Measurements from ENCODE around the gene CIC.
A peak's percentile ranks its signal among the peaks of the same experiment; 100 is the strongest.

Gene CIC

GRCh38 chr19:42244347-42245220 lies 24.5 kb upstream of the CIC start:
- peak; percentile 68 for DNase-seq

- DNase-seq: no peak
These were observed 23.8 kb upstream of the CIC start for GRCh38 chr19:42245231-42245630.

- DNase-seq: peak; percentile 84
These were observed 22.7 kb upstream of the CIC start for GRCh38 chr19:42246143-42246921.

GRCh38 chr19:42246922-42247639 lies 22.0 kb upstream of the CIC start:
- no peak for DNase-seq

GRCh38 chr19:42247640-42248199 lies 21.3 kb upstream of the CIC start:
- DNase-seq: no peak

GRCh38 chr19:42248270-42249148 lies 20.5 kb upstream of the CIC start:
- no peak for DNase-seq

GRCh38 chr19:42249149-42249750 lies 19.8 kb upstream of the CIC start:
- DNase-seq: no peak

GRCh38 chr19:42249769-42250168 lies 19.3 kb upstream of the CIC start:
- peak; percentile 11 for DNase-seq

GRCh38 chr19:42250183-42250665 lies 18.8 kb upstream of the CIC start:
- DNase-seq: peak; percentile 4

GRCh38 chr19:42250666-42251531 lies 18.2 kb upstream of the CIC start:
- peak; percentile 21 for DNase-seq

- peak; percentile 19 for DNase-seq
These were observed 17.3 kb upstream of the CIC start for GRCh38 chr19:42251572-42252358.

- peak; percentile 18 for DNase-seq
These were observed 16.4 kb upstream of the CIC start for GRCh38 chr19:42252365-42253244.

- peak; percentile 74 for DNase-seq
These were observed 15.6 kb upstream of the CIC start for GRCh38 chr19:42253245-42254088.

- peak; percentile 59 for DNase-seq
These were observed 14.8 kb upstream of the CIC start for GRCh38 chr19:42254089-42254849.

GRCh38 chr19:42254850-42255765 lies 13.9 kb upstream of the CIC start, which contains the start of gene ERF:
Gene ERF, minus strand, starts transcription at chr19:42255128. Its CDS starts 129 bp downstream, at chr19:42254999.
- peak; percentile 86 for DNase-seq
